ENCODE measurements around the gene SLC39A2.
"Not testable (repeated sequence)": the region's sequence is repeated elsewhere in the genome, so short reads cannot be mapped to it uniquely, and the experiment has no call there.

The SLC39A2 gene, protein sequence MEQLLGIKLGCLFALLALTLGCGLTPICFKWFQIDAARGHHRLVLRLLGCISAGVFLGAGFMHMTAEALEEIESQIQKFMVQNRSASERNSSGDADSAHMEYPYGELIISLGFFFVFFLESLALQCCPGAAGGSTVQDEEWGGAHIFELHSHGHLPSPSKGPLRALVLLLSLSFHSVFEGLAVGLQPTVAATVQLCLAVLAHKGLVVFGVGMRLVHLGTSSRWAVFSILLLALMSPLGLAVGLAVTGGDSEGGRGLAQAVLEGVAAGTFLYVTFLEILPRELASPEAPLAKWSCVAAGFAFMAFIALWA

GRCh38 chr14:20998674-20999366 is at the start of gene SLC39A2:
SLC39A2 (plus strand) TSS chr14:20999293; CDS start chr14:20999447, 154 bp downstream.
- DNase-seq, result no peak

- DNase-seq, result not testable (repeated sequence)
Measured at GRCh38 chr14:20954736-20955537, 44.2 kb upstream of the SLC39A2 start, which contains the start of gene RNASE2. RNASE2 (plus strand) TSS chr14:20955487; CDS start chr14:20955772, 285 bp downstream.

DNA sequence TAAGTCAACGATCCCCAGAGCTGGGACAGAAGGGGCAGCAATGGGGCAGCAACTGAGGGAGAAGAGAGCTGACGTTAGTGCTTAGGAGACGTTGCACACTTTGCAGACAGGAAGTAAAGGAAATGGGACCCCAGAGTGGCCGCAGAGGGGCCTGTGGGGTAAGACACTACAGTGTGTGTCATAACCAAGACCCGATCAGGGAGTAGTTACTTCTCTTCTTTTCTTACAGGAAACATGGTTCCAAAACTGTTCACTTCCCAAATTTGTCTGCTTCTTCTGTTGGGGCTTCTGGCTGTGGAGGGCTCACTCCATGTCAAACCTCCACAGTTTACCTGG is 43.6 kb upstream of the SLC39A2 start:
- DNase-seq, result not testable (repeated sequence)

GRCh38 chr14:20956376-20956976 is 42.6 kb upstream of the SLC39A2 start:
- DNase-seq, result no peak

GRCh38 chr14:20958946-20959345 is 40.1 kb upstream of the SLC39A2 start:
- not testable (repeated sequence) for DNase-seq

DNA sequence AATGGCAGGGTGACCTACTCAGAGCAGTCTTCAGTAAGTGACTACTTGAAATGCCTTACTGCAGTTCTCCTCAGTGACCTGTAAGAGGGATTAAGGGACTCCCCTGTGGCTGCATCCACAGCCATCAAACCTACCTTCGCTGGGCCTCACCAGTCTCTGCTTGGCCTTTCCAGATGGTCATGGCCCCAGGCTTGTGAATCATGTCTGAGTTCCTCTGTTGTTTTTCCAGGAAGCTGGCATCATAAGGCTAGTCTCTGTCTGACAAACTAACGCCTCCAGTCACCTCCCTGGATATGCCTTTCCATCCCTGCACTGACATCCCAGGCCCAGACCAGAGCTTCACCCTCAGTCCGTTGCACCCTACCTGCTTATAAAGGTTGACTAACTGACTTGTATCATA is 29.8 kb upstream of the SLC39A2 start:
- DNase-seq, result no peak

DNA sequence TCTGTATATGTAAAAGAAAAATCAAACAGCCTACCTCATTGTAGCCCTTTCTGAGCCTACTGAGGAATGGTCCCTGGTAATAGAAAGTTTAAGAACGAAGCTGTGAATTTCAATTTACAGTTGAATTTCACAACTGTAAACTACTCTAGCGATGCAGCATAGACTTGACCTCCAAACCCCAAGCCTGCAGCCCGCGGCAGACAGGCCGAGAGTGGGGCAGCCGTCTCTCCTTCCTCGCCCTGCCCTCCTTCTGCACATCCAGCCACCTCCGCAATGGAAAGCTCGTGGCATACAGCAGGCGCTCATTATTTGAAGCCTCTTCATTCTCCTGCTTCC is 28.5 kb upstream of the SLC39A2 start:
- DNase-seq, result no peak

GRCh38 chr14:20970983-20971704 is 27.9 kb upstream of the SLC39A2 start:
- DNase-seq, result peak; percentile 89 to 91

GRCh38 chr14:20971705-20972021 is 27.4 kb upstream of the SLC39A2 start:
- no peak for DNase-seq

DNA sequence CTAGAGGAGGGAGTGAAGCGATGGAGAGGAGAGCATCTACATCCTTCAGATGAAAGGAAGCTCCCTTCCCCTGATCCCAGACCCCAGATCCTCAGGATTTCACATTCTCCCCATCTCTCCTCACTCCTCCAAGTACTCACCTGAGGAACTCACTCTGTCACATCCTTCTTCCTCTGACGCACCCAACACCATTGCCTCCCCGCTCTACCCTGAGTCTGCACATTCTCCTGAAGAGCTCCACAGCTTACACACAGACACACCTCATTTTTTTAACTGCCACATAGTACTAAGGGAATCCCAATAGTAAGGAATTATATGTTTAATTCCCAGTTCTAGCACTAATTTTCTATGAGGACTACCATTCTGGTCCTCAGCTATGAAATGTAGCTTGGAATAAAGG is 25.6 kb upstream of the SLC39A2 start:
- DNase-seq, result no peak

- DNase-seq, result no peak
Measured at GRCh38 chr14:20976291-20976690, 22.8 kb upstream of the SLC39A2 start.

DNA sequence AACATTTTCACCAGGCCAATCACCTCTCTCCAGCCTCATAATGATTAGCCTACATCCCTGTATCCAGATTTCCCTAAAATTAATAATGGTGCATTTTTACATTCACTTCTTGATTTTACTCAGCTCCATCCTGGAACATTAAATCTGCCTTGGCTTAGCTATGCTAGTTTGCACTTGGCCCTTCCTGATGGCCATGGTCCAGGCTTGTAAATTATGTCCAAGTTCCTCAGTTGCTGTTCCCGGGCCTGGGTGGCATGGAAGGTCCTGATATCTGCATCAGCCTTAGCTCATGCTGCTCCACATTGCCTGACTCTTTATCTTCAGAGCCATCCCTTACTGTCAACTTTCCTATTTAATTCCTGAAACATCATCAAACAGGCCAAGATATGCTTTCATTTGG is 20.4 kb upstream of the SLC39A2 start:
- DNase-seq, result no peak

DNA sequence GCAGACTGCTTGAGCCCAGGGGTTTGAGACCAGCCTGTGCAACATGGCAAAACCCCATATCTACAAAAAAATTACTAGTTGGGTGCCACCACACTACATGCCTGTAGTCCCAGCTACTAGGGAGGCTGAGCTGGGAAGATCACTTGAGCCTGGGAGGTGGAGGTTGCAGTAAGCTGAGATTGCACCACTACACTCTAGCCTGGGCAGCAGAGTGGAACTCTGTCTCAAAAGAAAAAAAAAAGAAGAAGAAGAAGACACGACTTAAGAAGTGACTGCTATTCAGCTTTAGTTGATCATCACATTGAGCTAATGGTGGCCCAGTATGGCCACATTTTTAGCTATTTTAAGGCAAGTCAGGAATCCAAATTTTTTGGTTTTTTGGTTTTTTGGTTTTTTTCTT is 18.2 kb upstream of the SLC39A2 start:
- no peak for DNase-seq

- no peak for DNase-seq
Measured at GRCh38 chr14:20982646-20983369, 16.3 kb upstream of the SLC39A2 start.

DNA sequence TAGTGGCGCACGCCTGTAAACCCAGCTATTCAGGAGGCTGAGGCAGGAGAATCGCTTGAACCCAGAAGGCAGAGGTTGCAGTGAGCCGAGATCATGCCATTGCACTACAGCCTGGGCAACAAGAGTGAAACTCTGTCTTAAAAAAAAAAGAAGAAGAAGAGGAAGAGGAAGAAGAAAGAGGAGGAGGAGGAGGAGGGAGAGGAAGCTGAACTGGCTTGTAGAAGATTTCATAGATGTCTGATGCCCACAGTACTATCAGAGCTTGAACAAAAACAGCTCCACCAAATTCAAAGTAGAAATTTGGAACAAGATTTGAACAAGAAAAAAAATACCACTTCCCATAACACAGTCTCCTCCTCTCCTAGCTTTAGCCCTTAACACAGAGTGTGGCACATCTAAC is 13.4 kb upstream of the SLC39A2 start:
- not testable (repeated sequence) for DNase-seq

DNA sequence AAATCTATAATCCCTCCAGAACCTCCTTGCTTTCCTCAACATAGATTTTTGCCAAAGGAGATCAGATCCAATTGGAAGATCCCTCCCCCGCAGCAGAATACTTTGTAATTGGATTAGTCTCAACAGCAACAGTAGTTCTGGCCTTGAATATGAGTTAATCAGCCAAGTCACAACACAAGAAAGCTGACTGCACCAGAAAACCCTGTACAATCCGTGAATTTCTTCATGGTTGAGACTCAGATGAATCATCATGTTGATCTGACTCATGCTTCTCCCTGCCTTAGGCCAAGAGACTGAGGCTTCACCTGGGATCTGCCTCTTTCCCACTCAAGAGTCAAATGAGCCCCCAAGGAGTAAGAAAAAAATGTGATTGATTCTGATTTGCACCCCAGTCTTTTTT is 12.3 kb upstream of the SLC39A2 start:
- no peak for DNase-seq

DNA sequence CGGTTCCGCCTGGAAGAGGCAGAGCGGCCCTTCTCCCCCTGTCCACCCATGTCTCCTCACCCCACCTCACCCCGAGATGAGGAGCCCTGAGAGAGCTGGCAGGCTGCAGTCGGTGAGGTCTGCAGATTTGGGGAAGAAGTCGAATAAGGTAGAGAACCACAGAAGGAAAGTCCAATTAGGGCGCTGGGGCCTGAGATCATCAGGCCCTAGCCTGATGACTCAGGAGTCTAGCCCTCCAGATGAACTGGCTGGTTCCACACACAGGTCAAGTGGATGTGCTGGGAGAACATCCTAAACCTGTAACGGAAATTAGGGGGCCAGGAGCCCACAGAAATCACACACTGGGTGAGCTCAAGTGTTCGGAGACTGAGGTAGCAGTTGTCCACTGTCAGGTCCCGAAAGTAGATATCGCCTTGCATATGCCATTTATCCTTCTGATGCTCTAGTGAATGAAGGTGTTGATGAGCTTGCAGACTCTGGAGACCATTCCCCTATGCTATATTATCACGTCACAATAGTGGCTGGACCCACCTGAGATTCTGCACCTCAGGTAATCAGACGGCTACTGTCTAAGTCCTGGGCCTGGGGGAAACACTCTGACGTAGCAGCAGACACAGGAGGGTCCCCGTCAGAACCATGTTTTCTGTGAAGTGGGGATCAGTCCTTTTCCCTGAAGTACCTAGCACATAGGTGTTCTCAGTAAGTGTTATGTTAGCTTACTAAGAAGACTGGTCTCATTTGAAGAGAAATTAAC is 10.2 kb upstream of the SLC39A2 start:
- no peak for DNase-seq

DNA sequence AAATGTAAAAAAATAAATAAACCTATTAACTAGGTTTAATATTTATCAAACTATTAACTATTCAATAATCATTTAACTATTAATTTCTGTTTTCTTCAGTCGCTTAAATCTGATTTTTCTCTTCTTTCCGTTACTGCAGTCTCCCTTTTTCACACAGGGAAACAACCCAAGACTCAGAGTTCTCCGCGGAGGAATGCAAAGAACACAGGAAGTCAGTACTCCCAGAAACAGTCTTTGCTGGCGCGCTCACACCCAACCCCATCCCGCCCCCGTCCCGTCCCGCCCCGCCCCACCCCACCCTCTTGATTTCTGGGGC is 9.7 kb upstream of the SLC39A2 start:
- DNase-seq, result no peak

DNA sequence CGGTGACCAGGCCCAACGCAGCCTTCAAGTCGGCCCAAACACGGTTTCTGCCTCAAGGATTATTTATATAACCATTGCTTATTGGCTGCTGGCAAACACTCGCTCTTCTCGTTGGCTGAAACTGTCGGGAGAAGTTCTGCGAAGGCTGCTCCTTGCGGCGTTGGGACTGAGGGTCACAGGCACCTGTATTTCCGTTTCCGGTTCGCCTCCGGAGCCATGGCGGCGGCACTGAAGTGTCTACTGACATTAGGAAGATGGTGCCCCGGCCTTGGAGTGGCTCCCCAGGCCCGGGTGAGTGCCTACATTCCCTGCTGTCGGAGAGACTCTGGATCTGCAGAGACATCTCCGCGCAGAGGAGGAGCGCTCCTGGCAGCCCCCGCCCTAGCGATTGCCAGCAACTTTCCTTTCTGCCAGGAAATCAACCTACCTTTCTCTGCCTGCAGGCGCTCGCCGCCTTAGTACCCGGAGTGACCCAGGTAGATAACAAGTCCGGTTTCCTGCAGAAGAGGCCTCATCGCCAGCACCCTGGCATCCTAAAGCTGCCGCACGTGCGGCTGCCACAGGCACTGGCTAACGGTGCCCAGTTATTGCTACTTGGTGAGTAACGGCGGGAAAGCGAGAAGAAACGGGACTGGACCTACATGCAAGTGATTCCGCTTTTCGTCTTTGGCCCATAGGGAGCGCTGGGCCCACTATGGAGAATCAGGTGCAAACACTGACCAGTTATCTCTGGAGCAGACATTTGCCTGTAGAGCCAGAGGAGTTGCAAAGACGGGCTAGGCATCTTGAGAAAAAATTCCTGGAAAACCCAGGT is 9.1 kb upstream of the SLC39A2 start, which contains the start of gene METTL17:
TSS of gene METTL17 (plus strand) at position 194 of the 814 bp plus-strand sequence. CDS start at position 217, 23 bp downstream.
- DNase-seq, result peak; percentile 89 to 91

DNA sequence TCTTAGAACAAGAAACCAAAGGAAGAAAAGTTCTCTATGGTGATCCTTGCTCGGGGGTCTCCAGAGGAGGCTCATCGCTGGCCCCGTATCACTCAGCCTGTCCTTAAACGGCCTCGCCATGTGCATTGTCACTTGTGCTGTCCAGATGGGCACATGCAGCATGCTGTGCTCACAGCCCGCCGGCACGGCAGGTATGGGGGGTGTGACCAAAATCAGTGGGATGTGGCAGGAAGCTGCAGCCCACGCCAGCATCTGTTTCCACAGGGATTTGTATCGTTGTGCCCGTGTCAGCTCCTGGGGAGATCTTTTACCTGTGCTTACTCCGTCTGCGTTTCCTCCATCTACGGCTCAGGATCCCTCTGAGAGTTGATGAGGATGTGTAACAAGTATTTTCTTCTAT is 2.6 kb upstream of the SLC39A2 start:
- no peak for DNase-seq

DNA sequence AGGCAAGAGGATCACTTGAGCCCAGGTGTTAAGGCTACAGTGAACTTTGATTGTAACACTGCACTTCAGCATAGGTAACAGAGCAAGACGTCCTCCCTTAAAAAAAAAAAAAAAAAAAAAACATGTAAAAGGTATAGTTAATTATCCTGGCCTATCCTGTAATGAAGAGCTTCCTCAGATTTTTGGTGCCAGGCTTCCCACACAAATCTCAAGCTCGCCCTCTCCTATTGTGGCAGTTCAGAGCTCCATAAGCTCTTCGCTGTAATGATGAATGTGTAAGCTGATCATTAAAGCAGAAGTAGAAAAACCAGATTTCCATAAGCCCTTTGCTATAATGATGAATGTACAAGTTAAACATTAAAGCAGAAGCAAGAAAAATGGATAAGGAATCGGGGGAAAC is 2.0 kb upstream of the SLC39A2 start:
- no peak for DNase-seq
